SKM-1 (cell line): Measurements from ENCODE around the gene LRRC15.

Experiments
- DNase-seq: peaks from one replicate; lab custom pipeline; 2025; ENCODE audit not compliant: unreplicated experiment; lab: John Stamatoyannopoulos, UW

LRRC15 gene

DNA sequence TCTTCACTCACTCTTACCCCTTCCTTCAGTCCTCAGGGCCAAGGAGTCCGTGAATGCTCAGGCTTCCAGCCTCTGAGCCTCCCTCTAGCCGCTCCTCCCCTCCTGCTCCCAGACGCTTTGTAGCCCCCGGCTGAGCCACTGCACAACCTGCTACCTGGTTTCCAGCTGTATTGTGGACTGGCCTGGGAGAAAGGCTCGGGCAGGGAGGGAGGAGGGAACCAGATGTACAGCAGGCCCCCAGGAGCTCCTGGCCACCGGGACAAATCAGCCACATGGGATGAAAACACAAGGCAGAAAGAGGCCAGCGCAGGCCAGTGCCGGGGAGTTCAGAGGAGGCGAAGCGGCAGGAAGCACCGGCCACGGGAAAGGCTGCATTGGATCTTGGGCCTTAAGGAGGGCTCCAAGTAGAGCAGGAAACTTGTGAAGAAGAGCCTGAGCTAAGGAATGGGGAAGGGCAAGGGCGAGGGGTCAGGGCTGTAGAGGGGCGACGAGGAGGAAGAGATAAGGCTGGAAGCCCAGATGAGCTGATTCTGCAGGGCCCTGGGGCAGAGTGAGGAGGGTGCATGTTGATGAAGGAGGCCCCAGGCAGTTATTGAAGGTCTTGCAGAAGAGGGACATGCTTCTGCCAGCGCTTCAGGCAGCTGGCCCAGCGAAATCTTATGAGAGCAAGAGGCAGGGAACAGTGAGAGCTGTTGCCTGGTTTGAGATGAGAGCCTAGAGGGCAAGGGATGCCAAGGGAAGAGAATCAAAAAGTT is 32.8 kb downstream of the LRRC15 start:
- no peak for DNase-seq

DNA sequence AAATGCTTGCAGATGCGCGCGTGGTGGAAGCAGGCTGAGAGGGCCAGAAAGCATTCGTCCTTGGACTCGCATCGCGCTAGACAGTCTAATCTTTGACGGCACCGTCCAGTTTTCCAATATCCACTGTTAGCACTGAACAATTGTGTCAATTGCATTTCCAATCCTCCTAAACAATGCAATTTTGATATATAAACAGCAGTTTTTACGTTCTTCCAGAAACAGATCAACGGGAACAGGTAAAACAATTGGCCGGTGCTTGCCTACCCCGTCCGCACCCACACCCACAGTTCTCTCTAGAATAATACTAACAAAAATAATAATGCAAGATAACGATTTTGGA is 35.6 kb downstream of the LRRC15 start:
- no peak for DNase-seq

DNA sequence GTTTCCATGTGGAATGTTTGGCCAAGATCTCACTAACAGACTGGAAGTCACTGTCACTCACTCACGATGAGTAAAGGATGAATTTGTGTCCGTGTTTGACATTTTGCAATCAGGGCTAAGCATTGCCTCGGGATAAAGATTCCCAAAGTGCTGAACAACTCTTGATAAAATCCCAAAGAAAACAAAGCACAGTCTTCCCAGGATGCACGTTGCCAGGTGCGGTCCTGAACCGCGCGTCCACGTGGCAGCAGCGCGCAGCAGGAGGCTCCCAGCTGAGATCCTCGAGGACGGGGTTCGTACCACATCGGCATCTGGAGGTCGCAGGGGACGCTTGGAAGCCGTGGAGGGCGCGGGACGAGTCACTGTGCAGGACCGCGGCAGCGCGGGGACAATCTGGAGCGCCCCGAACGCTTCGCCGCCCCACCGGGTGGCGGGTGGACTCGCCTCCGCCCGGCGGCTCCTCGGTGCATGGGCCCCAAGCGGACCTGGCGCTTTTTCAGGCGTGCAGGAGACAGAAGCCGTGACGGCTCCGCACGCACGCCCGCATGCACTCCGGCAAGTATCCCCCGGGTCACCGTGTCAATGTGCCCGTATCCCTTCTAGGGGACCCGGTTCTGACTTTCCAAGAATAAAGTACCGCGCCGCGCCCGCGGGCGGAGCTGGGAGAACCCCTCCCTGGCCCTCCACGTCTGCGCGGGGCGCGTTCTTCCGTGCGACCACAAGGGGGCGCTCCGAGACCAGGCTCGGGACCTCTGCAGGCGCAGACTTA is 36.1 kb downstream of the LRRC15 start:
- no peak for DNase-seq

DNA sequence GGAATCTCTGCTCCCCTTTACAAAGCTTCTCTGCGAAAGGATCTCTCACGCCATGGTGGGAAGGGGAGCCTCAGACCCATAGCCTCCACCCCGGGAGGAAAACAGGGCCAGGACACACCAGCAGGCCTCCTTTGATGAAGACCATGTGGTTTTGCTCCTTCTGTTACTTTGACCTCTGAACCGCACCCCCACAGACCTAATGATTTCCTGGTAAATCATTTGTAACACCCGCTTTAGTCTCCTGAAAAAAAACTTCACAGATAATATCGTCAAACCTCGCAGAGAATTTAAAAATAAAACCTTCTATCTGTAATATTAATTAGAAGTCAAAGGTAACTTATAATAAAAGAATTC is 36.7 kb downstream of the LRRC15 start:
- DNase-seq = no peak

DNA sequence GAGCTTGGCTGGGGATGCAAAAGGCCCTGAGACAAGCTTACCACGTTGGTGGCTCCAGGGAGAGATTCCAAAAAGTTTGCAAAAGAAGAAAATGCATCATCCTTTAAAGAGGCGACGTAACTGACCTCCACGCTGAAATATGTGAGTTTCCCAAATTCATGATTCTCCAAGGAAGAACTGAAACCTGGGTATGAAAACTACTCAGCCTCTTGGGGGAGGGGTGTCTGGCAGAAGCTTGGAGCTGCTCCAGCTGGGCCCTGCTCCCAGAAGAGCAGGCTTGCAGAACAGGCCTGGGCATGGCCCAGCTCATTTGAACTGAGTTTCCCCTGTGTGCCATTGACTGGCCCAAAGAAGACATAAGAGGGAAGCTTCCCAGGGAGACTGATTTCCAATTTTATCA is 39.0 kb downstream of the LRRC15 start:
- DNase-seq = no peak

DNA sequence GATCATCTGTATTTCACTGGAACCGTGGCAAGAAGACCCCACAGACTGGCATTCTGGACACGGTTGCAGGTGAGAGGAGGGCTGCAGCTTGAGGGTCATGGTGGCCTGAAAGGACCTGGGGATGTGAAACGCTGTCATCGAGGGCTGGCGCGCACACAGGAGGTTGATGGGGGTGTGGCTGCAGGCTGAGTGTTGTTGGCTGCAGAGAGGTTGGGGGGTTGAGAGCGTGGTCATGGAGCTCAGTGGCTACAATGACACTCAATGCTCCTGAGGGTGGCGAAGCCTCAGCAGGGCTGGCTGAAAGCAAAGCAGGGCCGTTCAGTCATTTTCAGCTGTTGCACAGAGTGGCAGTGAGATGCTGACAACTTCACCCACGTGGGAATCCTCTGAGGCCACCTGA is 39.4 kb downstream of the LRRC15 start:
- no peak for DNase-seq

DNA sequence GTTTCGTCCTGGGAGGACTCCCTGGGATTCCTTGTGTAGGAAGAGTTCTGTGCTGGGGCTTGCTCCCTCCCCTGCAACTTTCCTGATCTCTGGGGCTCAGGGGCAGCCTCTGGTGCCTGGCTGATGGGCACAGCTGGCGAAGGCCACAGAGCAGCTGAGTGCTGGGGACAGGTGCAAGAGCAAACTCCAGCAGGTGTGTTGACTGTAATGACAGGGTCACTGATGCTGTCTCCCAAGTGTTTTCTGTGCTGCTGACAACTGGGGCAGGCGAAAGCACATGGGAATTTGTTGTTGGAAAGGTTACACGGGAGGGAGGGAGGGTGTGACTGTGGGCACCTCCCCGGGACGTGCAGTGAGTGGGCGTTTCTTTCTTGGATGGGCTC is 40.0 kb downstream of the LRRC15 start:
- DNase-seq = no peak

DNA sequence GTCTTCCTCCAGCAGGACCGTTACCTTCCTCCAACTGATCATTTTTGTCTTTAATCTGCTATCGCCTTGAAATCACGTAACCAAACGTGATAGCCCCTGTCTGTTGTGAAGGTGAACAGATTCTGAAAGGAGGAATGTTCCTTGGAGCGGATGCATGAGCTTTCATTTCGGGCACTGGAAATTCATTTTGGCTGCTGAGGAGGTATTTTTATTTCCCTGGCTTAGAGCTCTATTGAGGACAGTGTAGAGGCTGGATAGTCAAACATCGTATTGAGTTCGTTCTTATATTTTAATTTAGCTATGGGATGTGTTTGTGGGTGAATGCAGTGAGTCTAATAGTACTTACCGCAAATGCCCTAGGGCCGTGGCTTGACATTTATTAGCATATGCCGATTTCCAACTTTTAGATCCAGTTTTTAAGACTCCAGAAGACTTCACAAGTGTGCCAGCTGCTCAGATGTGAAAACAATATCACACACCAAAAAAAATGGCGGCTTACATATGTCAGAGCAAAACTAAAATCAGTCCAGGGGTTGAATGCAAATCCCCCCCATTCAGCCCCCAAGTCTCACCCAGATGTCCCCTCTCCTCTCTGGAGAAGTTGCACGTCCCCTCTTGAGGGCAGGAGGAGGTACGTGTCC is 40.5 kb downstream of the LRRC15 start:
- DNase-seq = no peak

DNA sequence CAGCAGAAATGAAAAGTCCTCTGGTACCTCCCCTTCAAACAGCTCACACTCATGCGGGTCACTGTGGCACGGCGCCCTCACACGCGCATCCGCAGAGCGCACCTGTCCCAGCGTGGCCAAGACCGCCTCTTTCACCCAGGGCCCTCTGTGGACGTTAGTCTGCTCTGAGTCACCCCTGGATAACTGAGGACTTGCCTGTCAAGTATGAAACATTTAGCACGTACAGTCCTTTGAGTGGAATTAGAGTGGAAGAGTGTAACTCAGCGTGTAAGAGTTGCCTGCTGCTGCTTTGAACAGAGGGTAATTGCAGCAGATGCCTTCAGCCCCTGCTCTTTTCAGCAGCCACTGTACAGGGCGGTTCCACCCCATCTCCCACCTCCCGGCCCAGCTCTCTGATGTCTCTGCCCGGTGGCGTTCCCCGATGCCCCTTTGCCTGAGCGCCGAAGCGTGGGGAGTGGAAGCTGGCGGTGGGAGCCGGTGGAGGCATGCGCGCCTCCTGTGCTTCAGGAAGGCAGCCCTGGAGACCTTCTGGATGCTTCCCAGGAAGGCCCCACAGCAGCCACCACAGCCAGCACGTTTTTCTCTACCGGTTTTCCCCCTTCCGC is 41.4 kb downstream of the LRRC15 start:
- no peak for DNase-seq

DNA sequence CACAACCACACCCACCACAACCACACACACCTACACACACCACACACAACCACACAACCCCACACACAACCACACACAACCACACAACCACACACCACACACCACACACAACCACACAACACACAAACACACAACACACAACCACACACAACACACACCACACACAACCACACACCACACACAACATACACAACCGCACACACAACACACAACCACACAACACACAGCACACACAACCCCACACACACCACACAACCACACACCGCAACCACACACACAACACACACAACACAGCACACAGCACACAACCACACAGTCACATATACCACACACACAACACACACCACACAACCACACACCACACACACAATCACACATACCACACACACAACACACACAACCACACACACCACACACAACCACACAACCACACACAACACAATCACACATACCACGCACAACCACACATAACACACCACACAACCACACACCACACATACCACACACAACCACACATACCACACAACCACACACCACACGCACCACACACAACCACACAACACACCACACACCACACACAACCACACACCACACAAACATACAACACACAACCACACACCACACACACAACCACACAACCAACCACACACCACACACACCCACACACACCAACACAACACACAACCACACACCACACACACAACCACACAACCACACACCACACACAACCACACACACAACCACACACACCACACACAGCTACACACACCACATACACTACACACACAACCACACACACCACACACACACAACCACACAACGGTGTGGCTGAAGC is 42.1 kb downstream of the LRRC15 start:
- no peak for DNase-seq

DNA sequence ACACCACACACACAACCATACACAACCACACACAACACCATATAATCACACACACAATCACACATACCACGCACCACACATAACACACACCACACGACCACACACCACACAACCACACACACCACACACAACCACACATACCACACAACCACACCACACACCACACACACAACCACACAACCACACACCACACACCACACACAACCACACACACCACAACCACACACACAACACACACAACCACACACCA is 42.6 kb downstream of the LRRC15 start:
- no peak for DNase-seq

DNA sequence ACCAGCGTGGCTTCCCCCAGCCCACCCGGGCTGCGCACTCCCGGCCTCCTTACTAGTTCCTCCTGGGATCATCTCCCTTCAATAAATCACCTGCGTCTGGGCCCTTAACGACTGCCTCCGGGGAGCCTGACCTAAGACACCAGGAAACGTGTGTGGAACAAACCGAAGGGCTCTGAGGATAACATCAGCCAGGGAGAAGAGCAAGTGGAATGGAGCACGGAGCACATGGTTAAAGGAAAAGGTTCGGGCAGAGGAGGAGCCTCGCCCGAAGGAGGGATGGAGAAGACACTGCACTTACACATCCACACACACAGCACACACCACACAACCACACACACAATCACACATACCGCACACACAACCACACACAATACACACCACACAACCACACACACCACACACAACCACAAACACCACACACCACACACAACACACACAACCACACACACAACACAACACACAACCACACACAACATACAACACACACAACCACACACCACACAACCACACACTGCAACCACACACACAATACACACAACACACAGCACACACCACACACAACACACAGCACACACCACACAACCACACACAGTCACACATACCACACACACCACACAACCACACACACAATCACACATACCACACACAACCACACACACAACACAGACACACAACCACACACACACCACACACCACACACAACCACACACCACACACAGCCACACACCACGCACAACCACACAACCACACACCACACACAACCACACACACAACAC is 43.2 kb downstream of the LRRC15 start:
- DNase-seq = no peak

DNA sequence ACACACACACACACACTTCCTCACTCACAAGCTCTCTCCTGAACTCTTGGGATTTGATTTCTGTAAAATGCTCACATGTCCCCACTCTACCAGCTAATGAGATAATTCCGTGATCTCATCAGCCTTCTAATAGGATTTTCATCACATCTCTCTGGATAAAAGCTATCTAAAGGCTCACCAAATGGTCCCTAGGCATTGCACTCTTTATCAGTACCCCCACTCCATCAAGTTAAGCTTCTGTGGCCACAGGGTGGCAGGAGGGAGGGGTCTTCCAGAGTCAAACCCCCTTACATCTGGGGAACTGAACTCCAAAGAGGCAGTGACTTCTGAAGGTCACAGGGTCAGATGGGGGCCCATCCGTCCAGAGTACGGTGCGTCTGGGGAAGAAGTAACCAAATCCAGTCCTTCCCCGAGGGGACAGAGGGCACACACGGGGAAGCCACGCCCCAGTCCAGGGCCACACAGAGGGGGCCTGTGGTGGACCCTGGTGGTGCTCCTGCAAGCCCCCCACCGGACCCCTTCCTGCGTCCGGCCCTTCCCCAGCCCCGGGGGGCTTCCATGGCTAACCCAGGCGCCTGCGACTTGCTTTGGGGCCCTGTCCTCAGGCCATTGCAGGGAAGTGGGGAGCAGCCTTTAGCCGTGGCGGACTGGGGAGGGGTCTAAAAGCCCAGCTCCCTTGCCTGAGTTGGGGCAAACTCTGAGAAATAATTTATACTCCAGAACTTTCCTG is 44.0 kb downstream of the LRRC15 start:
- DNase-seq = no peak

DNA sequence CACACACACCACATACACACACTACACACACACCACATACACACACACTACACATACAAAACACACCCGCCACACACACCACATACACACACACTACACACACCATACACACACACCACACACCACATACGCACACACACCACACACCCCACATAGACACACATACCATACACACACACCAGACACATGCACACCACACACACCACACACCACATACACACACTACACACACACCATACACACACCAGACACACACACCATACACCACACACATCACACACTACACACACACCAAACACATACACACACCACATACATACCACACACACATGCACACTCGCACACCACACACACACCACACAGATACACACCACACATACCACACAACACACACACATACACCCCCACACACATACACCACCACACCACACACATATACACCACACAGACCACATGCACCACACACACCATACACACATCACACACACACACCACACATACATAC is 44.7 kb downstream of the LRRC15 start:
- no peak for DNase-seq

DNA sequence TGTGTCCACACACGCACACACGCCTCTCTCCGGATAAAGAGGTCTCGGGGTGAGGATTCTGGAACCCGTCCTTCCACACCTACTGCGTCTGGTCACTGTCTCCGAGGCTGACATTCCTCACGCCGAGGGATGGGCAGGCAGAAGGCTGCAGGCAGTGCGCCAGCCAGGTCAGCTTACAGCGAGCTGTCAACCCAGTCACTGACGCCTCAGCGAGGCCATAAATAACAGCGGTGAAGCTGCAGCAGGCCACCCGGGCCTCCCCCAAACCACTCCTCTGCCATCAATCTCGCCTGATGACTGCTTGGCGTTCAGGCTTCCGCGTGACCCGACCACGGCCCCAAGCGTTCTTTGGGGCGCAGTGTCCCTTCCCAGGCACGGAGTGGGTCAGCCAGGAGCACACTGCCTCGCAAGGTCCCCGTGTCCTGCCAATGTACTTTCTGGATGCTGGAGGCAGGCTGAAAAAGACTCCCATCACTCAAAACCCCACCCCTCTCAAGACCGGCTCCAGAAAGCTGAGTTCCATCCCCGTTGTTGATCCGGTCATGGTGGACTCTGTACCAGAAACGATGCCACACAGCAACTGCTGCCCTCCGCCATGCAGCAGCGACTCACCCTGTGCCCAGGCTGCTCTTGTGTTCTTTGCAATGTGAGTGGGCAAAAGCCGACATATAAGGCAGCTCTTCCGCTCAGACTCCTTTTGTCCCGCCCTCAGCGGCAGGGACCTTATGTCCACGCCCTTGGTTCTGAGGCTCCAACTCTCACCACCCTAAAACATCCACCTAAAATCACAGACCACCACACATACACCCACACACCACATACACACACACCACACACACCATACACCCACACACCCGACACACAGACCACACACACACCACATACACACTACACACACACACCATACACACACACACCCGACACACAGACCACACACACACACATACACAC is 45.5 kb downstream of the LRRC15 start:
- DNase-seq = no peak

DNA sequence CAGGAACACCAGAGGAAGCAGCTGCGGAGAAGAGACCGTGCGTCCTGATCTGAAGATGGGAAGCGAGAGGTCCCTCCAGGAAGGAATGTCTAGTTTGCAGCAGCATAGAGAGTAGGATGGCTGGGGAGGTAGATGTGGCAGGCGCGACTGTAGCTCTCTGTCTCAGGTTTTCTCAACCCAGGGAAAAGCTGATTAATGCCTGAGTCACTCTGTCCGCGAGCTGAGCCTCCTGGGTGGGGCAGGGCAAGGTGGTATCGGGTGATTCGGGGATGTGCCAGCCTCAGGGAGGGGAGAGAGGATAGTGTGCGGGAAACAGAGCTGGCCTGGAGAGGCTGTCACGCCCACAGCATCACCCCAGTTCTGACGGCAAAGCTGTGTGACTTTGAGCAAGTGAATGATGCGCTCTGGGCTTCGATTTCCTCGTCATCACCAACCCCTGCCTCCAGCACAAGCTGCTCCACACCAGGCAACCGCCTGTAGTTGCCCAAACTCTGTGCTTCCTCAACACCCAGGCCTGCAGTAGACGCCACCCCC is 46.8 kb downstream of the LRRC15 start:
- no peak for DNase-seq

DNA sequence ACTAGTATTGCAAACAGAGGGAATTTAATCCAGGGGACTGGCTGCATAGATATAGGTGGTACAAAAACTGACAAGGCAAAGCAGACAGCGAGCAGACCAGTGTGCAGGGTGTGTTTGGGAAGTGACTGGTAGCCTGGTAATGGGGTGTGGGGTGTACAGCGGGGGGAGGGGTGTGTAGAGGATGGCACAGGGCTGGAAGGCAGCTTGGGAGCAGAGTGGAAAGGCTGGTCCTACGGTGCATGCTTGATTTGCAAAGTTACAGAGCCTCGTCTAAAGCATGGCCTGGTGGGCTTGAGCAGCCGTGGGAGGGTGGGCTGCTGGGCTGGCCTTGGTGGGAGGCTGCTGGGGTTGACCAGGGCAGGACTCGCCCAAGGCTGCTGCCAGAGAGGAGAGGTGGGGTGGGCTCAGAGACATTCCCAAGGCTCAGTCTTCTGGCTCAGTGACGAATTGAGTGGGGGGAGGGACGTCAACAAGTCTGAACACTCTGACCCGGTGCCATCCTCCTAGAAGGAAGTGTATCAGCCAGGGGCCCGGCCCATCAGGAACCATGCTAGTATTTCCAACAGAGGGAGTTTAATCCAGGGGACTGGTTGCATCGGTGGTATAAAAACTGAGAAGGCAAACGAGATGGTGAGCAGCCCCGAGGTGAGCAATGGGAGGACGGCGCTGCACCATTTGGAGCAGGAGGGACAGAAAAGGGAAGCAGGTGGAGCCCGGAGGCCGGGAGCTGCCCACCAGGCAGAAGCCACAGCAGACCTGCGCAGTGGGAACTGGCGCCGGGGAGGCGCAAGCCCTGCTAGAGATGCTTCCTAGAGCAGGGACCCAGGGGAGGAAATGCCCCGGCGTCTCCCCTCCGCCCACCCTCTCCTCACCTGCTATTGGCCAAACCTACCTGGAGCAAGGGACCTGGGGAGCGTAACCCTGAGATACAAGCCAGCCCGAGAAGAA is 47.6 kb downstream of the LRRC15 start:
- no peak for DNase-seq
